G401 (cell line): ENCODE results near the gene CRISPLD2. TPM values are rescaled to one million over a fixed set of nuclear protein-coding genes. Genes with fewer than 3 reads are reported as not detected.
"Not testable (repeated sequence)": the region's sequence is repeated elsewhere in the genome, so short reads cannot be mapped to it uniquely, and the experiment has no call there.

Experiments used
- DNase-seq: peaks from one replicate; pipeline ENCODE4 v3.0.0-alpha.2; 2015; ENCODE audit warnings: low spot score
- in situ Hi-C: cut with HindIII; loops from 2 replicates; pipeline ENCODE4 v1.10.0; 2016; ENCODE audit warnings: low sequenced_read_pairs, mixed read lengths
- total RNA-seq: library from RNA; depleted of rRNA; stranded (reverse); fragments of >200 nt; shearing (Covaris generic); gene quantifications from 2 replicates; pipeline ENCODE4 v1.2.3, GENCODE V29; 2014

Gene CRISPLD2
- total RNA-seq, 1 experiment from 2014 or later = 0.03 TPM

GRCh38 chr16:84851192-84852127 lies 31.7 kb downstream of the CRISPLD2 start:
- in situ Hi-C loops = no loop called here
- peak; percentile 81 for DNase-seq

GRCh38 chr16:84853534-84853933 lies 33.7 kb downstream of the CRISPLD2 start:
- DNase-seq = no peak
- in situ Hi-C loops = no loop called here

GRCh38 chr16:84854759-84855158 lies 35.0 kb downstream of the CRISPLD2 start:
- DNase-seq = no peak
- in situ Hi-C loops = no loop called here

- in situ Hi-C loops = not testable (repeated sequence)
Measured at GRCh38 chr16:84855435-84856202, 35.8 kb downstream of the CRISPLD2 start.

GRCh38 chr16:84856203-84856581 lies 36.4 kb downstream of the CRISPLD2 start:
- DNase-seq, in situ Hi-C loops: not testable (repeated sequence)

More at GRCh38 chr16:84855435-84856202, 35.8 kb downstream of the CRISPLD2 start:
- DNase-seq = not testable (repeated sequence)

- DNase-seq, in situ Hi-C loops: not testable (repeated sequence)
Measured at GRCh38 chr16:84856811-84857210, 37.0 kb downstream of the CRISPLD2 start.

GRCh38 chr16:84859681-84860080 lies 39.9 kb downstream of the CRISPLD2 start:
- DNase-seq = no peak
- in situ Hi-C loops = no loop called here

- in situ Hi-C loops = no loop called here
- no peak for DNase-seq
Measured at GRCh38 chr16:84860383-84860782, 40.6 kb downstream of the CRISPLD2 start.

GRCh38 chr16:84861671-84862070 lies 41.9 kb downstream of the CRISPLD2 start:
- in situ Hi-C loops = no loop called here
- no peak for DNase-seq

GRCh38 chr16:84862804-84863480 lies 43.2 kb downstream of the CRISPLD2 start:
- in situ Hi-C loops = no loop called here
- no peak for DNase-seq

- no peak for DNase-seq
- in situ Hi-C loops = no loop called here
Measured at GRCh38 chr16:84863481-84863814, 43.7 kb downstream of the CRISPLD2 start.

GRCh38 chr16:84864326-84864955 lies 44.7 kb downstream of the CRISPLD2 start:
- no peak for DNase-seq
- in situ Hi-C loops = no loop called here

GRCh38 chr16:84867696-84868095 lies 47.9 kb downstream of the CRISPLD2 start:
- in situ Hi-C loops = no loop called here
- DNase-seq = no peak

GRCh38 chr16:84868328-84868727 lies 48.5 kb downstream of the CRISPLD2 start:
- DNase-seq = no peak
- in situ Hi-C loops = no loop called here

GRCh38 chr16:84868829-84869472 lies 49.2 kb downstream of the CRISPLD2 start:
- in situ Hi-C loops = no loop called here

GRCh38 chr16:84869473-84869845 lies 49.7 kb downstream of the CRISPLD2 start:
- DNase-seq = no peak
- in situ Hi-C loops = no loop called here

More at GRCh38 chr16:84868829-84869472, 49.2 kb downstream of the CRISPLD2 start:
- peak; percentile 28 for DNase-seq

GRCh38 chr16:84872971-84873370 lies 53.2 kb downstream of the CRISPLD2 start:
- in situ Hi-C loops = not testable (repeated sequence)

GRCh38 chr16:84874004-84874435 lies 54.2 kb downstream of the CRISPLD2 start:
- no peak for DNase-seq
- in situ Hi-C loops = no loop called here

More at GRCh38 chr16:84872971-84873370, 53.2 kb downstream of the CRISPLD2 start:
- not testable (repeated sequence) for DNase-seq

GRCh38 chr16:84874553-84874952 lies 54.8 kb downstream of the CRISPLD2 start:
- in situ Hi-C loops = no loop called here
- no peak for DNase-seq
